Lower lobe of right lung (tissue), 2 donors: Measurements from ENCODE around the gene TCP11L2. TPM values are rescaled to one million over a fixed set of nuclear protein-coding genes. Genes with fewer than 3 reads are reported as not detected.
"Not testable (repeated sequence)": the region's sequence is repeated elsewhere in the genome, so short reads cannot be mapped to it uniquely, and the experiment has no call there.

Experiments used
- ATAC-seq, 2 donors: fragments of 200-7000 bp; cut with Tn5 transposase; one replicate each; pipeline ENCODE4 v1.9.1; 2020 to 2022; ENCODE audit warnings: mild to moderate bottlenecking in 2 of 2, moderate library complexity in 2 of 2
- DNase-seq: peaks from one replicate; pipeline ENCODE4 v3.0.0-alpha.2; 2020
- H3K27ac ChIP-seq: fragments of 200-600 bp; one replicate; pipeline ENCODE4 v1.8.0; 2022
- H3K27me3 ChIP-seq: fragments of 200-600 bp; one replicate; pipeline ENCODE4 v1.8.0; 2022; ENCODE audit warnings: low read depth
- H3K36me3 ChIP-seq: fragments of 200-600 bp; one replicate; pipeline ENCODE4 v1.8.0; 2022; ENCODE audit warnings: mild to moderate bottlenecking
- H3K4me1 ChIP-seq: fragments of 200-600 bp; one replicate; pipeline ENCODE4 v1.8.0; 2022
- H3K4me3 ChIP-seq: fragments of 200-600 bp; one replicate; pipeline ENCODE4 v1.8.0; 2022; ENCODE audit warnings: mild to moderate bottlenecking
- H3K9me3 ChIP-seq: fragments of 200-600 bp; one replicate; pipeline ENCODE4 v1.8.0; 2022
- CTCF ChIP-seq: fragments of 200-600 bp; IDR thresholded peaks from one replicate; pipeline ENCODE4 v1.8.0; 2022; ENCODE audit warnings: antibody characterized with exemption, mild to moderate bottlenecking
- intact Hi-C: fragments of 100-400 bp; cut with DNase I; formaldehyde crosslinking; loops from one replicate; pipeline ENCODE4 v1.11.0; 2022
- total RNA-seq: library from RNA; stranded (reverse); fragmentation: NEBNext Ultra II Directional; extraction: Animal tissue kit (Norgen Biotek cat#: 25700); gene quantifications from one replicate; pipeline ENCODE4 v1.2.1, GENCODE V29; 2021
- donor health status: DM: no; HTN: yes; CAD: no; lungs with severe emphysema.

Gene TCP11L2
- total RNA-seq, 1 donor from 2014 or later: 56.1 TPM

DNA sequence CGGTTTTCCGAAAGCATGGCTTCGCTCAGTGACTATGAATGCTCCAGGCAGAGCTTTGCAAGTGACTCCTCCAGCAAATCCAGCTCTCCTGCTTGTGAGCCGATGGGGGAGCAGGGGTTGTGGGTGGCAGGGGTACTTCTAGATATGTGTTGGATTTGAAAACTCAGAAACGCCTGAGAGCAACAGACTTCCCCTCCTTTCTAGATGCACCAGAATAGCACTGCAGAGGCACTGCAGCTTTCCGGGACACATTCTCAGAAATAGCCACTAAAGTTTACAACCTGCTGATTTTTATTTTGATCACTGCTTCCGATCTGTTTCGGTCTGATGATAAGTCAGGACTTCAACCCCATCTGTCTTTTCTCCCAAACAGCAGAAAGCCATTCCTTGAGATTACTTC is 8.6 kb downstream of the TCP11L2 start:
- ATAC-seq: no peak
- DNase-seq: no peak
- no peaks in the 10 kb centered on the region for H3K9me3 ChIP-seq
- peaks cover 55% of the 10 kb centered on the region for H3K4me1 ChIP-seq
- H3K36me3 ChIP-seq: peaks cover 36% of the 10 kb centered on the region
- TF ChIP-seq CTCF: no peak
- no peaks in the 10 kb centered on the region for H3K27me3 ChIP-seq
- H3K27ac ChIP-seq: peak overlapping the region; percentile 13
- intact Hi-C loops: no loop called here
- no peak overlapping the region for H3K4me3 ChIP-seq

DNA sequence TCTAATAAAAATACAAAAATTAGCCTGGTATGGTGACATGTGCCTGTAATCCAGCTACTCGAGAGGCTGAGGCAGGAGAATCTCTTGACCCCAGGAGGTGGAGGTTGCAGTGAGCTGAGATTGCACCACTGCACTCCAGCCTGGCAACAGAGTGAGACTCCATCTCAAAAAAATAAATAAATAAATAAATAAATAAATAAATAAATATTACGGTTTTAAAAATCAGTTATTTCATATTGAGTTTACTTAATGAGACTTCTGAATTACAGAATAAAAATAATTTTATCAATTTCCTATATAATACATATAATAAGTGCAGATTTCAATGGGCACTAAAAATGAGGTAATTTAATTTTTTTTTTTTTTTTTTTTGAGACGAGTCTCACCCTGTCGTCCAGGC is 10.9 kb downstream of the TCP11L2 start:
- H3K27me3 ChIP-seq, H3K9me3 ChIP-seq, H3K27ac ChIP-seq, H3K4me3 ChIP-seq, intact Hi-C loops, DNase-seq, ATAC-seq: not testable (repeated sequence)
- peaks cover 34% of the 10 kb centered on the region for H3K4me1 ChIP-seq
- peaks cover 59% of the 10 kb centered on the region for H3K36me3 ChIP-seq

- peaks cover 13% of the 10 kb centered on the region for H3K4me1 ChIP-seq
- no peaks in the 10 kb centered on the region for H3K27me3 ChIP-seq
- no peaks in the 10 kb centered on the region for H3K9me3 ChIP-seq
- no peak overlapping the region for H3K27ac ChIP-seq
- ATAC-seq (no peak), DNase-seq (no peak)
- intact Hi-C loops: no loop called here
- no peak overlapping the region for H3K4me3 ChIP-seq
- peaks cover 80% of the 10 kb centered on the region for H3K36me3 ChIP-seq
- TF ChIP-seq CTCF: no peak
These were observed 13.0 kb downstream of the TCP11L2 start for GRCh38 chr12:106315523-106315922.

DNA sequence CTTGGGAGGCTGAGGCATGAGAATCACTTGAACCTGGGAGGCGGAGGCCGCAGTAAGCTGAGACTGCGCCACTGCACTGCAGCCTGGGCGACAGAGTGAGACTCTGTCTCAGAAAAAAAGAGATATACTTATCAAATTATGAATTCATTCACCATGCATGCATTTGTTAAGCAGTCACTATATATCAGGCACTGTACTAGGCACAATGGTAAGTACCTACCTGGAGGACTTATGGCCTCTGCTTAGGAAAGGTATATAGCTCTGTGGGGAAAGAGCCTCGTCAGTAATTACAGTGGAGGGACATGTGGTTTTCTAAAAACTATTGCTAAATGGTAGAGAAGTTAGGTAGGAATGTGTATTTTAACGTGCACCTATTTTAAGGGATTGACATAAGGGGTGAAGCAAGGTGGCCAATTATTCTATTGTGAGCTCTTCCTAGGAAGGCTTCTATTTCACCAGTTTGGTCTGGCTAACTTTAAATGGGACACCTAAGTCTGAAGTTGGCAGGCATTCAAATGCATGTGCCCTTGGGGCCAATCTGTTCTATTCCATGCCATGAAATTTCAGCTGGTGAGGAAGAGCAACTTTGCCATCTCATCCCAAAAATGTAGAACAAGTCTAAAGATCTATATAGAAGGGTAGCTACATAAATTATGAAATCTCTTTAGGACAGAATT is 15.0 kb downstream of the TCP11L2 start:
- DNase-seq: no peak
- no peak for TF ChIP-seq CTCF
- intact Hi-C loops: no loop called here
- ATAC-seq: no peak
- H3K9me3 ChIP-seq: no peaks in the 10 kb centered on the region
- peaks cover 88% of the 10 kb centered on the region for H3K36me3 ChIP-seq
- H3K27ac ChIP-seq: no peak overlapping the region
- no peaks in the 10 kb centered on the region for H3K27me3 ChIP-seq
- H3K4me3 ChIP-seq: no peak overlapping the region
- no peaks in the 10 kb centered on the region for H3K4me1 ChIP-seq

DNA sequence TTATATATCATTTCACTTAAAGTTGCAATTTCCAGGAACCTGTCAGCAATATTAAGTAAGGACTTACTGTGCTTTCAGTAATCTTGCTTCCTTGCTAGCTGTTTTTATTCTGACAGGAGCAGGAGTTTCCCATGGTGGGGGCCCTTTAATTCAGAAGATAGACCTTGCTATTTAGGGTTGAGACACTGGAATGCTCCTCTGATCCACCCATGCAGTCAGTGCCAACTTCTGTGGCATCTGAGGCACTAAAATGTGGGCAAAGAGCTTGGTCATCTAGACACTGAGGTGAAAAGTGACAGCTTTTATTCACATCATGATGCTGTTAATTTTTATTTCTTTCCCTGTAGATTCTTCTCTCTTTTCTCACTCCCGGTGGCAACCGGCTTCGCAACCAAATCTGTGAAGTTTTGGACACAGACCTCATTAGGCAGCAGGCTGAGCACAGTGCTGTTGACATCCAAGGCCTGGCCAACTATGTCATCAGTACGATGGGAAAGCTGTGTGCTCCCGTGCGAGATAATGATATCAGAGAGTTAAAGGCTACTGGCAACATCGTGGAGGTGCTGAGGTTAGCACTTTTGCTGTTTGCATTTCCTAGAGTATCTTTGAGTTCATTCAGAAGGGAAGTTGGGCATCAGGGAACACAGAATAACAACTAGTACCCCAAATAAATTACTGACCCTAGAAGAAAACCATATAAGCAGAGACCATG is 18.8 kb downstream of the TCP11L2 start:
- Histone ChIP-seq H3K4me3 (no peak overlapping the region), H3K4me1 (no peaks in the 10 kb centered on the region), H3K36me3 (peaks cover 100% of the 10 kb centered on the region), H3K9me3 (no peaks in the 10 kb centered on the region), H3K27ac (no peak overlapping the region), H3K27me3 (no peaks in the 10 kb centered on the region)
- DNase-seq (no peak), ATAC-seq (no peak)
- intact Hi-C loops: no loop called here
- TF ChIP-seq CTCF: no peak

DNA sequence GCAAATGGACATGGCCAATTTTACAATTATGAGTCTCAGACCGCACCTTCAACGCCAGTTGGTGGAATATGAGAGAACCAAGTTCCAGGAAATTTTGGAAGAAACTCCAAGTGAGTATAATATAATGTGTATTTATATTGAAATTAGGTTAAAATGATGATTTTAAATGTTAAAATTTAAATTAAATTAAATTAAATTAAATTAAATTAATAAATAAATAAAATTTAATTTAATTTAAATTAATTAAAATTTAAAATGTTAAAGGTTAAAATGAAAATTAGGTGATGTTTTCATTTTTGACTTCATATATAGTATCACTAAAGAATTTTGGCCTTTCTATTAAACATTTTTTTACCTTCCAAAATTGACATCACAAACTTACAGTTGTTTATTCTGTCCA is 21.0 kb downstream of the TCP11L2 start:
- intact Hi-C loops: no loop called here
- ATAC-seq (no peak), DNase-seq (no peak)
- Histone ChIP-seq H3K4me3 (no peak overlapping the region), H3K27ac (no peak overlapping the region), H3K27me3 (no peaks in the 10 kb centered on the region), H3K36me3 (peaks cover 100% of the 10 kb centered on the region), H3K9me3 (no peaks in the 10 kb centered on the region), H3K4me1 (no peaks in the 10 kb centered on the region)
- no peak for TF ChIP-seq CTCF
